H1 (cell line): ENCODE measurements around the gene KRT80.

Source experiments
- EP300 ChIP-seq, 2 experiments: IDR thresholded peaks; 1 replicate in 1 of 2; 2 replicates in 1 of 2; pipeline ENCODE4 v1.6.1; 2011 to 2012; ENCODE audit warnings: low read depth in 2 of 2, low read length in 2 of 2, mild to moderate bottlenecking in 2 of 2, borderline replicate concordance in 1 of 2, inconsistent platforms in 1 of 2, moderate library complexity in 1 of 2
- GABPA ChIP-seq: IDR thresholded peaks from 2 replicates; pipeline ENCODE4 v1.6.1; 2011; ENCODE audit warnings: mild to moderate bottlenecking, low read length, moderate library complexity, borderline replicate concordance; ENCODE audit not compliant: insufficient read depth
- JUND ChIP-seq: IDR thresholded peaks from 2 replicates; pipeline ENCODE4 v1.6.1; 2011; ENCODE audit warnings: mild to moderate bottlenecking, improper control_type of control experiment, low read length
- SAP30 ChIP-seq: fragments of 300-600 bp; sonication (generic); IDR thresholded peaks from 2 replicates; pipeline ENCODE4 v1.7.1; 2012; ENCODE audit warnings: low read length, moderate library complexity, mild to moderate bottlenecking, inconsistent platforms; ENCODE audit not compliant: insufficient read depth, insufficient replicate concordance
- TF ChIP-seq, protein P1 (sequence below), 3 experiments: IDR thresholded peaks; 1 replicate in 2 of 3; 2 replicates in 1 of 3; pipeline versions ENCODE4 v1.5.1 to v1.6.1; 2011; ENCODE audit warnings: low read length in 3 of 3, mild to moderate bottlenecking in 3 of 3, inconsistent platforms in 2 of 3, low read depth in 1 of 3, moderate library complexity in 1 of 3; ENCODE audit not compliant: insufficient read depth in 1 of 3; ENCODE audit errors: control extremely low read depth in 1 of 3

DNA sequence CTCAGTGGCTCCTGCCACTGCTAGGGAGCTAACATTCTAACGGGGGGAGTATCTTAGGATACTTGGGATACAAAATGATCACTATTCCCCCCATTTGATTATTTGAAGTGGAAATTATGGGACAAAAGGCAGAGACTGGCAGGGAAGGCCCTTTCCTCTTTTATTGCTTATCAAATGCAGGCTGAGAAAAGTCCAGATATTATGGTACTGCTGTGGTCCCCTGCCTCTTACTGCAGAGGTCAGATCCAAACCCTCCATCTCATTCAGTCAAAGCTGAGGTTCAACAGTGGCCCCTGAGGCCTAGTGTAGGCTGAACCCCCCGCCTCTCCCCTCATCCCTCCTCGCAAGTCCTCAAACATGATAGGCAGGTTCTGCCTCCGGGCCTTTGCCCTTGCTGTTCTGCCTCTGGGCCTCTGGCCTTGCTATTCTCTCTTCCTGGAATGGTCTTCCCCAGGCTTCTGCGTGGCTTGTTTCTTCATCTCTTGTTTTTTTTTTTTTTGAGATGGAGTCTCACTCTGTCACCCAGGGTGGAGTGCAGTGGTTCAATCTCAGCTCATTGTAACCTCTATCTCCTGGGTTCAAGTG, 34.2 kb downstream of the KRT80 start:
- no peak for TF ChIP-seq SAP30
- TF ChIP-seq, protein P1, sequence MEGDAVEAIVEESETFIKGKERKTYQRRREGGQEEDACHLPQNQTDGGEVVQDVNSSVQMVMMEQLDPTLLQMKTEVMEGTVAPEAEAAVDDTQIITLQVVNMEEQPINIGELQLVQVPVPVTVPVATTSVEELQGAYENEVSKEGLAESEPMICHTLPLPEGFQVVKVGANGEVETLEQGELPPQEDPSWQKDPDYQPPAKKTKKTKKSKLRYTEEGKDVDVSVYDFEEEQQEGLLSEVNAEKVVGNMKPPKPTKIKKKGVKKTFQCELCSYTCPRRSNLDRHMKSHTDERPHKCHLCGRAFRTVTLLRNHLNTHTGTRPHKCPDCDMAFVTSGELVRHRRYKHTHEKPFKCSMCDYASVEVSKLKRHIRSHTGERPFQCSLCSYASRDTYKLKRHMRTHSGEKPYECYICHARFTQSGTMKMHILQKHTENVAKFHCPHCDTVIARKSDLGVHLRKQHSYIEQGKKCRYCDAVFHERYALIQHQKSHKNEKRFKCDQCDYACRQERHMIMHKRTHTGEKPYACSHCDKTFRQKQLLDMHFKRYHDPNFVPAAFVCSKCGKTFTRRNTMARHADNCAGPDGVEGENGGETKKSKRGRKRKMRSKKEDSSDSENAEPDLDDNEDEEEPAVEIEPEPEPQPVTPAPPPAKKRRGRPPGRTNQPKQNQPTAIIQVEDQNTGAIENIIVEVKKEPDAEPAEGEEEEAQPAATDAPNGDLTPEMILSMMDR (IDR thresholded peaks at IDR 0.05; ENCODE audit: control extremely low read depth in 1 of 3, insufficient read depth in 1 of 3, low read depth in 1 of 3, low read length in 3 of 3) = no peak
- TF ChIP-seq GABPA = no peak
- TF ChIP-seq EP300 (IDR thresholded peaks at IDR 0.05; ENCODE audit: borderline replicate concordance in 1 of 2, low read depth in 2 of 2, low read length in 2 of 2) = no peak
- TF ChIP-seq JUND = no peak
